Activated naive CD8-positive, alpha-beta T cell treated with anti-CD3 and anti-CD28 coated beads, Interleukin-2, amount 10 ng/mL, durations not matched to agents 7 days and 5 days (primary cell): ENCODE measurements around the gene DENND2A. TPM values are rescaled to one million over a fixed set of nuclear protein-coding genes. Genes with fewer than 3 reads are reported as not detected.

ENCODE experiments used
- ATAC-seq: fragments of 150-1000 bp; cut with Tn5 transposase; one replicate; pipeline ENCODE4 v1.10.0; 2021; ENCODE audit warnings: low read depth, moderate library complexity
- POLR2A ChIA-PET: fragments of 350-600 bp; sonication (Branson Sonifier 250); formaldehyde crosslinking; loops from one replicate; lab custom pipeline; 2021; ENCODE audit warnings: antibody characterized with exemption; lab: Charles Lee
- DNase-seq: peaks from one replicate; pipeline ENCODE4 v3.0.0; 2021
- H3K27ac Mint-ChIP-seq: one replicate; pipeline ENCODE4 v1.8.0; 2022; ENCODE audit warnings: mild to moderate bottlenecking, mixed read lengths
- H3K27me3 Mint-ChIP-seq: one replicate; pipeline ENCODE4 v1.8.0; 2022; ENCODE audit warnings: mild to moderate bottlenecking, moderate library complexity, mixed read lengths
- H3K36me3 Mint-ChIP-seq: one replicate; pipeline ENCODE4 v1.8.0; 2021; ENCODE audit warnings: mild to moderate bottlenecking, mixed read lengths
- H3K4me1 Mint-ChIP-seq: one replicate; pipeline ENCODE4 v1.8.0; 2021; ENCODE audit warnings: mixed read lengths
- H3K4me3 Mint-ChIP-seq: one replicate; pipeline ENCODE4 v1.8.0; 2022; ENCODE audit warnings: mild to moderate bottlenecking, moderate library complexity, mixed read lengths
- H3K9me3 Mint-ChIP-seq: one replicate; pipeline ENCODE4 v1.8.0; 2021; ENCODE audit warnings: mixed read lengths
- total RNA-seq, 2 experiments: library from RNA; stranded (reverse); gene quantifications; one replicate each; pipeline ENCODE4 v1.2.3, GENCODE V29; 2021

DENND2A gene
- total RNA-seq, 2 experiments from 2014 or later: not detected

DNA sequence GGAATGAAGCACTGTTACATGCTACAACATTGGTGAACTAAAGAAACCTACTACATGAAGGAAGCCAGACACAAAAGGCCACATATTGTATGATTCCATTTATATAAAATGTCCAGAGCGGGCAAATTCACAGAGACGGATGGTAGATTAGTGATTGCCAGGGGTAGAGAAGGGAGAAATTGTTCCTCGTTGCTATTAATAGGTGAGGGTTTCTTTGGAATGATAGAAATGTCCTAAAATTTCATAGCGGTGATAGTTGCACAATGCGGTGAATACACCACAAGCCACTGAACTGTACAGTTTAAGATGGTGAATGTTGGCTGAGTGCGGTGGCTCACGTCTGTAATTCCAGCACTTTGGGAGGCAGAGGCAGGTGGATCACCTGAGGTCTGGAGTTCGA, 29.0 kb downstream of the DENND2A start:
- ATAC-seq (no peak), DNase-seq (no peak)
- Mint-ChIP-seq H3K9me3 (no peaks in the 10 kb centered on the region), H3K4me3 (no peak overlapping the region), H3K27me3 (peaks cover 3% of the 10 kb centered on the region), H3K27ac (no peak overlapping the region), H3K36me3 (no peaks in the 10 kb centered on the region), H3K4me1 (no peaks in the 10 kb centered on the region)
- POLR2A ChIA-PET: no interaction called here

DNA sequence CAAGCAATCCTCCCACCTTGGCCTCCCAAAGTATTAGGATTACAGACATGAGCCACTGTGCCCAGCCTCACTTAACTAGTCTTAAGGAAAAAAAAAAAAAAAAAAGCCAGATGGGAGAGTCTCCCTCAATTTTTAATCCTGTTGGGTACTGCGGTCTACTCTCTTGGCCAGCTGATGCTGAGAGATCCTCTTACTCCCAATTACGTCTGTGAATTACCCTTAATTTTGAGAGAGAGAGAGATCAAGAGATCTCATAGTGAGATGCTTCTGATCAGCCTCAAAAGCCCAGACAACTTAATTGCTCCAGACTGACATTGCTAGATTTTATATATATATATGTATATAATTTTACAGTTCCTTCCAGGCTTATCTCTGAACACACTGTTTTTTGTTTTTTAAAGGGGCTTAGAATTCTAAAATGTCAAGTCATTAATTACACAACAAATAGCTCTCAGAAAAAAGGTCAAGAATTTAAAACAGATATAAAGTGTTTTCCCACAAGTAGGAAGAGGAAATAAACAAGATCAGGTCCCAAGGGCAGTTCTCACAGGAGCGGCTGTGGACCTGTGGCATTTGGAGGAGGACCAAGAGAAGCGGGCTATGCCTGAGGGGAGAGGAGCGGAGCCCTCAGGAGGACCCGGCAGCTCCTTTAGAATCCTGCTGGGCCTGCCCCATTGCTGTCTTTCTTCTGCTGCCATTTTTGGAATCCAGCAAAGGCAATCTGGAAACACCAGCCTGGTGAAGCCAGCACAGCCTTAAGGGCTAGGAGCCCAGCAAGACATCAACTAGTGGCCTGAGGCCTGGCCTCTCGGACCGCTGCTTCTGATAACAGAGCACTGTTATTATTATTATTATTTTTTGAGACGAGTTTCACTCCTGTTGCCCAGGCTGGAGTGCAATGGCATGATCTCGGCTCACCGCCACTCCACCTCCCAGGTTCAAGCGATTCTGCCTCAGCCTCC, 30.1 kb downstream of the DENND2A start:
- POLR2A ChIA-PET: interaction anchor here (0.6 kb wide), 1 partner anchor 372 kb away, joined by 3 read pairs; no protein-coding TSS in a partner anchor
- H3K4me1 Mint-ChIP-seq: no peaks in the 10 kb centered on the region
- no peak for DNase-seq

DNA sequence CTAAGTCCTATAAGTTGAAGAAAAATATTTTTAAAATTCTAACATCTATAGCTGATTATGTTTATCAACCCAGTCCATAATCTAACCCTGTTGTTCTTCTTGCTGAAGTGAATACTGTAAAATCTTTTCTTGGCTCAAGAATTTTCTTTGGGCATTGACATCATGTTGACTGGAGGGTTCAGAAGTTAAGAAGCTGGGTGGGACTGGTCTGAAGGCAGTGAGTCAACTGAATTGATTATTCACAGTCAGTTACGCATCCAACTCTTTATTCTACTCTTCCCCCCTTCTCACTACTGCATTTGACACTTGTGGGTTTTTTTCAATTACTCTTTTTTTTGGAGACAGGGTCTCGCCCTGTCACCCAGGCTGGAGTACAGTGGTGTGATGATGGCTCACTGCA, 31.0 kb downstream of the DENND2A start:
- H3K27me3 Mint-ChIP-seq: peaks cover 3% of the 10 kb centered on the region
- H3K9me3 Mint-ChIP-seq: no peaks in the 10 kb centered on the region
- no peaks in the 10 kb centered on the region for H3K36me3 Mint-ChIP-seq
- POLR2A ChIA-PET: interaction anchor here (0.6 kb wide), 1 partner anchor 84 kb away, joined by 5 read pairs; no protein-coding TSS in a partner anchor
- no peaks in the 10 kb centered on the region for H3K4me1 Mint-ChIP-seq
- no peak overlapping the region for H3K27ac Mint-ChIP-seq
- no peak for ATAC-seq
- DNase-seq: no peak
- no peak overlapping the region for H3K4me3 Mint-ChIP-seq

More for the DNA sequence above, 30.1 kb downstream of the DENND2A start:
- H3K4me3 Mint-ChIP-seq: no peak overlapping the region
- no peak for ATAC-seq
- H3K9me3 Mint-ChIP-seq: no peaks in the 10 kb centered on the region
- peaks cover 3% of the 10 kb centered on the region for H3K27me3 Mint-ChIP-seq
- no peaks in the 10 kb centered on the region for H3K36me3 Mint-ChIP-seq
- H3K27ac Mint-ChIP-seq: no peak overlapping the region

DNA sequence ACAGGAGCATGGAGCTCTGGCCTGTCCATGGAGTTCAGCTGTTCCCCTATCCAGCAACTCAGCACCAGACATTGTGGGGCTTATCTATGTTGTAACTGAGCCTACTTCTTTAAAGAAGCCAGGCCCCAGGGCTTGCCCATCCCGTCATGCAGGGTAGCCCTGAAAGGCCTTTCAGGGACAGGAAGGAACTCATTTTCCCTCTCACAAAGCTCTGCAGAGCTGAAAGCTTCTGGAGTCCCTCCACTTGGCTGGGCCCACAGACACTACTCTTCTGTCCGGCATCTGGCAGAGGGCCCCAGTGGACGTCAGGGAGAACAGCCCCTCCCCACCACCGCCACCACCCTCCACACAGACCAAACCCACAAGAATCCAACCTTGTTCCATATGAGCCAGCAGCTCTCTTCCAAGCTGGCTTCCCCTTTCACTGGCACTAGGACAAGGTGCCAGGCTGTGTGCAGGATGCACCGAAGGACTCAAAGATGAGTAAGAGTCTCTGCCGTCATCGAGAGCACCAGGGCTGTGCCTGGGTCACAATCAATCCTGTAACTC, 33.1 kb downstream of the DENND2A start:
- no peaks in the 10 kb centered on the region for H3K9me3 Mint-ChIP-seq
- no peak for ATAC-seq
- no peak overlapping the region for H3K4me3 Mint-ChIP-seq
- no peaks in the 10 kb centered on the region for H3K4me1 Mint-ChIP-seq
- peaks cover 5% of the 10 kb centered on the region for H3K27me3 Mint-ChIP-seq
- no peak for DNase-seq
- no peaks in the 10 kb centered on the region for H3K36me3 Mint-ChIP-seq
- POLR2A ChIA-PET: no interaction called here
- no peak overlapping the region for H3K27ac Mint-ChIP-seq

DNA sequence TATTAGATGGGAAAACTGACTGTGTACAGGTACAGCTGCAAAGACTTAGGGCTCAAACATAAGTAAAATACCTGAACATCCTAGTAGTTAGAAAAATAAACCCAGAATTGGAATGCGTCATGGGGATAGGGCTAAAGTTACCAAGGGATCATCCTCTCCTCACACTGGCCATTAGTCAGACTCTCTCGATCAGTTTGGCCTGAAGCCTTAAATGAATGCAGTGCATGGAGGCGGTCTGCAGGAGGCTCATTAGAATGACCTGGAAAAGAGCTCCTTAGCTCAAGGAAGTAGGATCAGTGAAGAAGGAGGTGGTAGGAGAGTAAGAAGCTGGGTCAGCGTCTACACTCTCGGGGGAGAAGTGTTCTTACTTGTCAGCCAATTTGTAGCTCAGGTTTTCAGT, 35.3 kb downstream of the DENND2A start:
- H3K27me3 Mint-ChIP-seq: peaks cover 5% of the 10 kb centered on the region
- no peaks in the 10 kb centered on the region for H3K4me1 Mint-ChIP-seq
- ATAC-seq: no peak
- no peaks in the 10 kb centered on the region for H3K9me3 Mint-ChIP-seq
- DNase-seq: no peak
- no peaks in the 10 kb centered on the region for H3K36me3 Mint-ChIP-seq
- H3K4me3 Mint-ChIP-seq: no peak overlapping the region
- POLR2A ChIA-PET: no interaction called here
- no peak overlapping the region for H3K27ac Mint-ChIP-seq

DNA sequence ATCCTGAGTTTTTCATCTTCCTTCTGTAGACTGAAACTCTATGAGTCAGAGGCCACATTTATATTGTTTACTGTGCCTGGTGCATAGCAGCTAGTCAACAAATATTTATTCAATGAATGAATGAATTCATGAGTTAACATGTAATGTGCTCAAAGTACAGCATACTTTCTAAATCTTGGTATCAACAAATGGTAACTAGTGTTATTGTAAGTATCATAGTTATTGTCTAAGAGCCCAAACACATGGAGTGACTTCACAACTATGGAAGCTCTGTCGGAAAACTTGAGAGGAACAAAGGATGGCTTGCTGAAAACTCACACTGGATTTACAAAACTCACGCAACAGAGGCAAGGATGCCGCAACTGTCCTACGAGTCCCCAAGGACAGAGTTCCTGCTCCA, 35.9 kb downstream of the DENND2A start:
- H3K36me3 Mint-ChIP-seq: no peaks in the 10 kb centered on the region
- H3K27me3 Mint-ChIP-seq: peaks cover 7% of the 10 kb centered on the region
- no peak overlapping the region for H3K27ac Mint-ChIP-seq
- ATAC-seq: no peak
- no peak overlapping the region for H3K4me3 Mint-ChIP-seq
- POLR2A ChIA-PET: no interaction called here
- no peaks in the 10 kb centered on the region for H3K4me1 Mint-ChIP-seq
- H3K9me3 Mint-ChIP-seq: no peaks in the 10 kb centered on the region
- DNase-seq: no peak

DNA sequence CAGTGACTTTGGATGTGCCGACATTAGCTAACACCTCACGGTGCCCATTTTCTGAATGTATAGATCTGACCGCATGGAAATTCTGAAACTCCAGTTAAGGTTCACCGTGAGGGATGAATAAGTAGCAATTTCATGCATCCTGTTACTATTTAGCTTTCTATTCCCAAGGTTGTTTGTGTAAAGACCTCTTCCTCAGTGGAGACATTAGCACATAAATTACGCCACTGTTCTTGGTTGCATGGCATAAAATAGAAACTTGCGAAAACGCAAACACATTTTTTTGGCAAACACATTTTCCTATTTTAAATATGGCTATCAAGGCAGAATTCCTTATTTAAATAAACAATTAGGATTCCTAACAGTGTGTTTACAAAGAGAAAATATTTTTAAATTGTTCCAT, 36.5 kb downstream of the DENND2A start:
- Mint-ChIP-seq H3K27ac (no peak overlapping the region), H3K36me3 (no peaks in the 10 kb centered on the region), H3K27me3 (peaks cover 7% of the 10 kb centered on the region), H3K9me3 (no peaks in the 10 kb centered on the region), H3K4me3 (no peak overlapping the region), H3K4me1 (no peaks in the 10 kb centered on the region)
- no peak for ATAC-seq
- POLR2A ChIA-PET: no interaction called here
- no peak for DNase-seq

DNA sequence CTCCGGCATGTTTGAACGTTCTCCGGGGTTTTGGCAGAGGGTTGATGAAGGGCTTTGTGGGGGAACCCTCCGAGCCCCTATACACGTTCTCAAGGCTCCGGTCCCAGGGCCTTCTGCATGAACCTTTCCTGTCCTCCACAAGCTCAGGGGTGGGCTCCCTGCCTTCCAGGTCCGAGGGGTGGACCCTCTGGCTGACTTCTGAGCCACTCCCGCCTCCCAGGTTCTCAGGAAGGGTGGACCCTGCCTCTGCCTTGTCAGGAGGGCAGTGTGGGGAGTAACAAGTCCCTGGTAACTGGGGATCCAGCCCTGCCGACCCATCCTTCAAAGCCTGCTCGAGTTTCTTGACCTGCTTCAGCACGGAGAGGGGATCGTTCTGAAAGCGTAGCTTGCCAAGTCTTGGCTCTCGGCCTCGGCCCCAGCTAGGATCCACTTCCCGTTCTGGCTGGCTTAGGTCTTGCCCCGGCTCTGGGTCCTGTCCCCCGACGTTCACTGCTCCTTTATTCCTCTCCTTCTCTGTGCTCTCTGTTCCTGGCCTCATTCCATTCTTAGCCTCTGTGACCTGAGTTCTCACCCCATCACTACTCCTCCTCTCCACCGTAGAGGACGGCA, 38.9 kb downstream of the DENND2A start:
- H3K36me3 Mint-ChIP-seq: no peaks in the 10 kb centered on the region
- no peak for ATAC-seq
- H3K27ac Mint-ChIP-seq: no peak overlapping the region
- no peaks in the 10 kb centered on the region for H3K9me3 Mint-ChIP-seq
- POLR2A ChIA-PET: no interaction called here
- DNase-seq: no peak
- H3K27me3 Mint-ChIP-seq: peaks cover 14% of the 10 kb centered on the region
- no peak overlapping the region for H3K4me3 Mint-ChIP-seq
- H3K4me1 Mint-ChIP-seq: no peaks in the 10 kb centered on the region

DNA sequence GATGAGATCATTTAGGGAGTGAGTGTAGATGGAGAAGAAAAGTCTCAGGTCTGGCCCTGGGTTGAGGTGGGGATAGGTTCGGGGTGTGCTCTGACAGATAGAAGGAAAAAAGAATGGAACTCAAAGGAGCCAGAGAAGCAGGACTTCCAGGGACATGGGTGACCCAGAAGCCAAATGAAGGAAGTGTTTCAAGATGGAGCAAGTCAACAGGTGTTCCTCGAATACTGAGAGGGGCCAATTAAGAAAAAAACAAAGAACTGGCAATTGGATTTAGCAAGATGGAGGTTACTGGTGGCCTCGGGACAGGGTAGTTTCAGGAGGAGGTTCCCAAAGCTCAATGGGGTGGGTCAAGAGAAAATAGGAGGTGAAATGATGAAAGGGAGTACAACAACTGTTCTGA, 40.3 kb downstream of the DENND2A start:
- ATAC-seq: no peak

DNA sequence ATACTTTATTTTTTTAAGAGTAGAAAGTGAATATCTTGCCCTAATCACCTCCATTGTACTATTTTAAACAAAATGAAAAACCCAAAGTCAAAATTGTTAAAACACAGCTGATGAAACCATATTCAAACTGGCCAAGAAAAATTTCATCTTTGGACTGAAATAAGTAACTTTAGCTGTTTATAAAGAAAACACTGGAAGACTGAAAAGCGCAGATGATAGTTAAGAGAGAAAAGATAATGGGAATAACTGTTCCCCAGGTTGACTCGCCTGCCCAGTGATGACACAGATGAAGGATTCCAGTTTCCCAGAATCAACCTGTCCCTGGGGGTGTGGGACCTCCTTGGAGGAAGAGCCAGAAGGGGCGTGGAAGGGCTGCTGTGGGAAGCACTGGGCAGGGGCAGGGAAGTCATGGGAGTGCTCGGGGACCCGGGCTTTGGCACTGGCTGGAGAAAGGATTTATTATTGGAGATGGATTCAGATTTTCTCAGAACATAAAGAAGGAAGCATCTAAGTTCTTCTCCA, 43.1 kb downstream of the DENND2A start:
- no peak overlapping the region for H3K27ac Mint-ChIP-seq
- peaks cover 8% of the 10 kb centered on the region for H3K4me1 Mint-ChIP-seq
- POLR2A ChIA-PET: no interaction called here

More for the DNA sequence above, 40.3 kb downstream of the DENND2A start:
- DNase-seq: no peak
- no peak overlapping the region for H3K27ac Mint-ChIP-seq
- H3K4me1 Mint-ChIP-seq: no peaks in the 10 kb centered on the region
- POLR2A ChIA-PET: no interaction called here
- peaks cover 18% of the 10 kb centered on the region for H3K27me3 Mint-ChIP-seq
- H3K4me3 Mint-ChIP-seq: no peak overlapping the region
- H3K9me3 Mint-ChIP-seq: no peaks in the 10 kb centered on the region
- no peaks in the 10 kb centered on the region for H3K36me3 Mint-ChIP-seq

DNA sequence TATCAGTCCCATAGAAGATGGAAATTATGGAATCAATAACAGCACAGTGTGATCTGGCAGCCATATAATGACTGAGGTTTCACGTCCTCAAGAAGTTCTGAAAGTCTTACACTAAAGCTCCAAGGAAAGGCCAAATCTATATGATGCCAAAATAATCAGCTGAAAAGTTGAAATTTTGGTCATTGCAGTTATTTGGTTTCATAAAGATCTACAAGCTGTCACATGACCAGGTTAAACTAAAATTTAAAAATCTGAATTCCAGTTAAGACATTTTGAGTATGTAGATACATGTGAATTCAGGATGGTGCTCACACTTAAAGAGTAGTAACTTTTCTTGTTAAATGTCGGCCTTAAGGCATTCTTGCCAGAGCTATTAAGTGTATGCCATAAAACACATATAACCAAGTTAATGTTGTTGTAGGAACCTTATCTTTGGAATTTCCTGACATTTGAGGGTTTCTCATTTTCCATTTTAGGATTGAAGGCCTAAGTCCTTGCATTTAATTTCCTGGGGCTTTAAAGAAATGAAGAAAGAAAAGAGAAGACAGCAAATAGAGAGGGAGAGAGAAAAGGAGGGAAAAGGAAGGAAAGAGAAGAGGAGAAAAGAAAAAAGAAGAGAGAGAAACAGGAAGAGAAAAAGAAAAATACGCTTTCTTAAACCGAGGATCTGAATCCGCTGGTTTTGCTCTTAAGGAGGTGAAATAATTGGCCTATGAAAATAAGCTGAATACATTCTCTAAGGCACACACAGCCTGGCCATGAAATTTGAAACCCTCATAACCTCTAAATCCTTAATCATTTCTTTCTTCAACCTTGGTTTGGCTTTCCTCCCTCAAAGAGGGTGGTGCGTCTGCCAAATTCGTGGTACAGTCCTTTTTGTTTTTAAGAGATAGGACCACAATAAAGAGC, 43.8 kb downstream of the DENND2A start:
- POLR2A ChIA-PET: no interaction called here
- no peaks in the 10 kb centered on the region for H3K36me3 Mint-ChIP-seq
- no peak overlapping the region for H3K27ac Mint-ChIP-seq

More for the DNA sequence above, 43.1 kb downstream of the DENND2A start:
- Mint-ChIP-seq H3K9me3 (no peaks in the 10 kb centered on the region), H3K27me3 (peaks cover 22% of the 10 kb centered on the region), H3K36me3 (no peaks in the 10 kb centered on the region), H3K4me3 (no peak overlapping the region)
- ATAC-seq (no peak), DNase-seq (no peak)

DNA sequence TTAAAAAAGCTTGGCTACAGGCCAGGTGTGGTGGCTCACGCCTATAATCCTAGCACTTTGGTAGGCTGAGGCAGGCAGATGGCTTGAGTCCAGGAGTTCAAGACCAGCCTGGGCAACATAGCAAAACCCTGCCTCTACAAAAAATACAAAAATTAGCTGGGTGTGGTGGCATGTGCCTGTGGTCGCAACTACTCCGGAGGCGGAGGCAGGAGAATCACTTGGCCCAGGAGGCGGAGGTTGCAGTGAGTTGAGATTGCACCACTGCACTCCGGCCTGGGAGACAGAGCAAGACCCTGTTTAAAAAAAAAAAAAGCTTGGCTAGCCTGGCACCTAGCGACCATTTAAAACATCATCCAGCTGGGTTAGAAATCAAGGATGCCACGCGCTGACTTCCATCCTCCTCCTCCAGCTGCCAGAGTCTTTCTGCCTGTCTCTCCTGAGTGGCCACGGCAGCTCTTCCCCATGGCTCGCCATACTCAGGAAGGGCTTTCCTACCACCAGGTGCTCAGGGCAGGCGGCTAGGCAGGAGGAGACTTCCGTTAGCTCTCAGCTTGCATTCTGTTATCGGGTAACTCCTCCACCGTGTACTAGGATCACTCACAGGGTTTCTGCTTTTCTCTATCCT, 45.0 kb downstream of the DENND2A start:
- Mint-ChIP-seq H3K27me3 (peaks cover 22% of the 10 kb centered on the region), H3K9me3 (no peaks in the 10 kb centered on the region), H3K4me1 (peaks cover 8% of the 10 kb centered on the region), H3K36me3 (no peaks in the 10 kb centered on the region), H3K4me3 (no peak overlapping the region), H3K27ac (no peak overlapping the region)
- DNase-seq (no peak), ATAC-seq (no peak)
- POLR2A ChIA-PET: no interaction called here

More for the DNA sequence above, 43.8 kb downstream of the DENND2A start:
- H3K27me3 Mint-ChIP-seq: peaks cover 22% of the 10 kb centered on the region
- peaks cover 8% of the 10 kb centered on the region for H3K4me1 Mint-ChIP-seq
- no peak overlapping the region for H3K4me3 Mint-ChIP-seq
- H3K9me3 Mint-ChIP-seq: no peaks in the 10 kb centered on the region
- DNase-seq (no peak), ATAC-seq (no peak)
